GM12891 (cell line): ENCODE results near the gene REG3A.

ENCODE experiments used
- POLR2A ChIP-seq: IDR thresholded peaks from 2 replicates; pipeline ENCODE4 v1.6.1; 2011; ENCODE audit warnings: low read depth, low read length, control low read depth
- TAF1 ChIP-seq: IDR thresholded peaks from 2 replicates; pipeline ENCODE4 v1.6.1; 2011; ENCODE audit warnings: low read depth, low read length, control low read depth

- TF ChIP-seq TAF1 (no peak), POLR2A (no peak)
Measured at GRCh38 chr2:79179036-79179435, 19.5 kb upstream of the REG3A start.
